GM23338 (cell line): ENCODE results near the gene HJURP. TPM values are rescaled to one million over a fixed set of nuclear protein-coding genes. Genes with fewer than 3 reads are reported as not detected.

ENCODE experiments used
- ATAC-seq: fragments of 200-7000 bp; cut with Tn5 transposase; 3 replicates; pipeline ENCODE4 v1.9.1; 2020
- DNase-seq: peaks from one replicate; pipeline ENCODE4 v3.0.0-alpha.2; 2015; ENCODE audit warnings: low spot score
- H2AFZ ChIP-seq: fragments of 200-600 bp; sonication (generic); 2 replicates; pipeline ENCODE4 v1.8.0; 2016; ENCODE audit warnings: antibody characterized with exemption, mild to moderate bottlenecking, moderate library complexity
- H3F3A ChIP-seq: fragments of 200-600 bp; sonication (generic); replicated peaks from 2 replicates; pipeline ENCODE4 v1.8.0; 2017; ENCODE audit warnings: antibody characterized with exemption, mixed run types, low read depth
- H3K27ac ChIP-seq: fragments of 200-600 bp; sonication (generic); 2 replicates; pipeline ENCODE4 v1.6.1; 2016; ENCODE audit warnings: low read depth
- H3K27me3 ChIP-seq: fragments of 200-600 bp; sonication (generic); 2 replicates; pipeline ENCODE4 v1.8.0; 2016; ENCODE audit warnings: mild to moderate bottlenecking, mixed run types, moderate library complexity; ENCODE audit not compliant: insufficient read depth
- H3K36me3 ChIP-seq: fragments of 200-600 bp; sonication (generic); 2 replicates; pipeline ENCODE4 v1.8.0; 2016; ENCODE audit warnings: mild to moderate bottlenecking; ENCODE audit not compliant: insufficient read depth
- H3K4me1 ChIP-seq: fragments of 200-600 bp; sonication (generic); 2 replicates; pipeline ENCODE4 v1.8.0; 2016; ENCODE audit warnings: mild to moderate bottlenecking, moderate library complexity; ENCODE audit not compliant: insufficient read depth
- H3K4me2 ChIP-seq: fragments of 200-600 bp; sonication (generic); 2 replicates; pipeline ENCODE4 v1.7.1; 2017; ENCODE audit warnings: mixed run types
- H3K4me3 ChIP-seq: fragments of 200-600 bp; sonication (generic); 2 replicates; pipeline ENCODE4 v1.6.1; 2016; ENCODE audit warnings: mixed run types
- H3K79me2 ChIP-seq: fragments of 200-600 bp; sonication (generic); replicated peaks from 2 replicates; pipeline ENCODE4 v1.8.0; 2017; ENCODE audit warnings: mild to moderate bottlenecking; ENCODE audit not compliant: insufficient read depth
- H3K9me2 ChIP-seq: fragments of 200-600 bp; sonication (generic); 2 replicates; pipeline ENCODE4 v1.8.0; 2017; ENCODE audit not compliant: insufficient read depth
- H4K20me1 ChIP-seq: fragments of 200-600 bp; sonication (generic); replicated peaks from 2 replicates; pipeline ENCODE4 v1.8.0; 2017; ENCODE audit warnings: mild to moderate bottlenecking; ENCODE audit not compliant: insufficient read depth
- H3K27ac Mint-ChIP-seq: 2 replicates; pipeline ENCODE4 v1.8.0; 2020; ENCODE audit warnings: inconsistent platforms, mild to moderate bottlenecking, moderate library complexity, mixed read lengths
- H3K27me3 Mint-ChIP-seq: 3 replicates; pipeline ENCODE4 v1.8.0; 2022; ENCODE audit warnings: low read depth, mild to moderate bottlenecking, moderate library complexity, mixed read lengths, inconsistent platforms; ENCODE audit not compliant: insufficient read depth, poor library complexity
- H3K36me3 Mint-ChIP-seq: 3 replicates; pipeline ENCODE4 v1.8.0; 2021; ENCODE audit warnings: low read depth, mild to moderate bottlenecking, inconsistent platforms, moderate library complexity, mixed read lengths
- H3K4me1 Mint-ChIP-seq: 3 replicates; pipeline ENCODE4 v1.8.0; 2020; ENCODE audit warnings: mild to moderate bottlenecking, inconsistent platforms, mixed read lengths
- H3K4me3 Mint-ChIP-seq: 3 replicates; pipeline ENCODE4 v1.8.0; 2021; ENCODE audit warnings: moderate library complexity, mild to moderate bottlenecking, inconsistent platforms, mixed read lengths
- H3K9me3 Mint-ChIP-seq: 3 replicates; pipeline ENCODE4 v1.8.0; 2020; ENCODE audit warnings: moderate library complexity, mild to moderate bottlenecking, inconsistent platforms, mixed read lengths
- CREB1 ChIP-seq: fragments of 250-450 bp; sonication (Bioruptor Pico); IDR thresholded peaks from 2 replicates; pipeline ENCODE4 v1.5.0; 2020; ENCODE audit warnings: low read depth, mild to moderate bottlenecking, moderate library complexity
- CTCF ChIP-seq, 2 experiments: fragments of 200-600 bp in 1 of 2; sonication (generic) in 1 of 2; conservative IDR thresholded peaks; 2 replicates each; pipeline versions ENCODE4 v1.5.1 to v1.6.1; 2016 to 2017; ENCODE audit warnings: antibody characterized with exemption in 2 of 2, low read depth in 2 of 2, mild to moderate bottlenecking in 2 of 2, moderate library complexity in 1 of 2
- ETS1 ChIP-seq: IDR thresholded peaks from 2 replicates; pipeline ENCODE4 v1.6.1; 2016; ENCODE audit warnings: antibody characterized with exemption
- EZH2 ChIP-seq: fragments of 200-600 bp; sonication (generic); IDR thresholded peaks from one replicate; pipeline ENCODE4 v1.8.0; 2017; ENCODE audit warnings: antibody characterized with exemption, mild to moderate bottlenecking, low read depth; ENCODE audit not compliant: unreplicated experiment
- EZH2phosphoT487 ChIP-seq: fragments of 200-600 bp; sonication (generic); IDR thresholded peaks from one replicate; pipeline ENCODE4 v1.8.1; 2018; ENCODE audit warnings: antibody characterized with exemption; ENCODE audit not compliant: unreplicated experiment
- JUNB ChIP-seq: IDR thresholded peaks from one replicate; pipeline ENCODE4 v1.6.1; 2016; ENCODE audit warnings: antibody characterized with exemption; ENCODE audit not compliant: unreplicated experiment
- NANOG ChIP-seq: IDR thresholded peaks from 2 replicates; pipeline ENCODE4 v1.6.1; 2016; ENCODE audit warnings: antibody characterized with exemption, borderline replicate concordance
- POLR2AphosphoS5 ChIP-seq: IDR thresholded peaks from 2 replicates; pipeline ENCODE4 v1.6.1; 2016; ENCODE audit warnings: antibody characterized with exemption, low read depth
- REST ChIP-seq: IDR thresholded peaks from one replicate; pipeline ENCODE4 v1.6.1; 2018; ENCODE audit warnings: antibody characterized with exemption; ENCODE audit not compliant: unreplicated experiment
- STAT1 ChIP-seq: IDR thresholded peaks from one replicate; pipeline ENCODE4 v1.6.1; 2016; ENCODE audit warnings: antibody characterized with exemption; ENCODE audit not compliant: unreplicated experiment
- ZNF114 ChIP-seq: fragments of 250-450 bp; sonication (Bioruptor Pico); IDR thresholded peaks from 2 replicates; pipeline ENCODE4 v1.5.0; 2020; ENCODE audit warnings: mild to moderate bottlenecking, moderate library complexity
- ZNF331 ChIP-seq: fragments of 250-450 bp; sonication (Bioruptor Pico); IDR thresholded peaks from 2 replicates; pipeline ENCODE4 v1.5.0; 2020; ENCODE audit warnings: low read depth, mild to moderate bottlenecking, moderate library complexity
- ZNF462 ChIP-seq: fragments of 250-450 bp; sonication (Bioruptor Pico); IDR thresholded peaks from 2 replicates; pipeline ENCODE4 v1.5.0; 2020; ENCODE audit warnings: mild to moderate bottlenecking, moderate library complexity
- polyA plus RNA-seq: library from polyadenylated mRNA; unstranded; fragments of >200 nt; fragmentation: Nextera tagmentation; extraction: Ambion mirVana; gene quantifications from 2 replicates; pipeline ENCODE4 v1.2.1, GENCODE V29; 2016
- total RNA-seq: library from RNA; depleted of rRNA; stranded (reverse); fragments of >200 nt; shearing (Covaris generic); gene quantifications from 2 replicates; pipeline ENCODE4 v1.2.3, GENCODE V29; 2014

Gene HJURP
- total and polyA plus RNA-seq, 2 experiments from 2014 or later: 42.9 to 49.2 TPM

GRCh38 chr2:233831011-233831721 lies 23.2 kb downstream of the HJURP start:
- H3F3A ChIP-seq: peaks cover 3% of the 10 kb centered on the region; the same call in 1 of the 2 replicates
- Mint-ChIP-seq H3K4me1 (peaks cover 3% of the 10 kb centered on the region; the same call in 2 of the 3 replicates), H3K36me3 (peaks cover 22% of the 10 kb centered on the region), H3K9me3 (peaks cover 1% of the 10 kb centered on the region; the same call in 1 of the 3 replicates), H3K4me3 (no peak overlapping the region), H3K27ac (no peak overlapping the region), H3K27me3 (peaks cover 5% of the 10 kb centered on the region)
- H3K4me3 ChIP-seq: no peak overlapping the region
- H3K27me3 ChIP-seq: no peaks in the 10 kb centered on the region
- no peak overlapping the region for H3K4me2 ChIP-seq
- no peaks in the 10 kb centered on the region for H3K4me1 ChIP-seq
- ATAC-seq (no peak), DNase-seq (no peak)
- H4K20me1 ChIP-seq: peaks cover 5% of the 10 kb centered on the region
- TF ChIP-seq STAT1 (no peak), EZH2 (no peak), ETS1 (no peak), ZNF114 (CRISPR knock-in tag) (no peak), ZNF331 (CRISPR knock-in tag) (no peak), ZNF462 (CRISPR knock-in tag) (no peak), CREB1 (CRISPR knock-in tag) (no peak), NANOG (no peak), POLR2AphosphoS5 (no peak), EZH2phosphoT487 (no peak), JUNB (no peak), REST (no peak), CTCF (conservative IDR thresholded peaks at IDR 0.05; ENCODE audit: low read depth in 2 of 2) (no peak)
- no peak overlapping the region for H2AFZ ChIP-seq
- peaks cover 9% of the 10 kb centered on the region; the same call in 1 of the 2 replicates for H3K36me3 ChIP-seq
- H3K79me2 ChIP-seq: 0 out of 2 replicates have a peak, but pooled peaks cover 2% of the 10 kb centered on the region
- H3K9me2 ChIP-seq: no peaks in the 10 kb centered on the region
- H3K27ac ChIP-seq: no peak overlapping the region
